ENCODE measurements around the gene MYL4. TPM values are rescaled to one million over a fixed set of nuclear protein-coding genes. Genes with fewer than 3 reads are reported as not detected.

MYL4 gene
- total RNA-seq, 1 experiment from 2014 or later, result 0.49 TPM

DNA sequence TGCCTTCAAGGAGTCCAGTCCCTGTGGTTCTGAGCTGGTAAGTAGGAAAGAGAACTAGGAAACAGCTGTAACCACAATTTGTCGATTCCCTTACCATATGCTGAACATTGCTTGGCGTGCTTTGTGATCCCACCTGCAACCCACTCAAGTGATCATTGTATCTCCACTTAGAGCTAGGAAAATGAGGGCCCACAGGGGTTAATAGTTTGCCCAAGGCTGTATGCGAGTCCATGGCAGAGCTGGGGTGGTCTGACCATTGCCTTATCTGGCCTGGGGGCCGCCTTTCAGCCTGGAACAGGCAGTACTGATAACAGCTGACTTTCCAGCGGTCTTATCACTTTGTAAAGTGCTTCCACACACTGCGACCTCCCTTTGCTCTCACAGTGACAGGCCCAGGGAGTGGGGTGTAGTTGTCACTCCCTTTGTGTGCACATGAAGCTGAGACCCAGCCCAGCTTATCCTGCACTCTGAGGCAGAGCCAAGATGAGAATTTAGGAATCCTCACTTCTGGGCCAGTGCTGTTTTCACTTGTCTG is 9.8 kb downstream of the MYL4 start:
- BruUV-seq (replicated peaks), result no TSS peak
- Histone ChIP-seq H3K27me3 (ENCODE audit: control insufficient read depth, insufficient read depth, low read length) (no peaks in the 10 kb centered on the region), H3K9me3 (ENCODE audit: control insufficient read depth, insufficient read depth, low read depth, low read length) (no peaks in the 10 kb centered on the region), H3K4me1 (ENCODE audit: control insufficient read depth, insufficient read depth, low read length) (no peaks in the 10 kb centered on the region), H3K27ac (ENCODE audit: low read length) (no peak overlapping the region), H3K4me3 (ENCODE audit: low read depth in 2 of 2, low read length in 2 of 2) (no peak overlapping the region), H3K36me3 (ENCODE audit: control insufficient read depth, insufficient read depth, low read length) (no peaks in the 10 kb centered on the region)
- TF ChIP-seq, protein P1, sequence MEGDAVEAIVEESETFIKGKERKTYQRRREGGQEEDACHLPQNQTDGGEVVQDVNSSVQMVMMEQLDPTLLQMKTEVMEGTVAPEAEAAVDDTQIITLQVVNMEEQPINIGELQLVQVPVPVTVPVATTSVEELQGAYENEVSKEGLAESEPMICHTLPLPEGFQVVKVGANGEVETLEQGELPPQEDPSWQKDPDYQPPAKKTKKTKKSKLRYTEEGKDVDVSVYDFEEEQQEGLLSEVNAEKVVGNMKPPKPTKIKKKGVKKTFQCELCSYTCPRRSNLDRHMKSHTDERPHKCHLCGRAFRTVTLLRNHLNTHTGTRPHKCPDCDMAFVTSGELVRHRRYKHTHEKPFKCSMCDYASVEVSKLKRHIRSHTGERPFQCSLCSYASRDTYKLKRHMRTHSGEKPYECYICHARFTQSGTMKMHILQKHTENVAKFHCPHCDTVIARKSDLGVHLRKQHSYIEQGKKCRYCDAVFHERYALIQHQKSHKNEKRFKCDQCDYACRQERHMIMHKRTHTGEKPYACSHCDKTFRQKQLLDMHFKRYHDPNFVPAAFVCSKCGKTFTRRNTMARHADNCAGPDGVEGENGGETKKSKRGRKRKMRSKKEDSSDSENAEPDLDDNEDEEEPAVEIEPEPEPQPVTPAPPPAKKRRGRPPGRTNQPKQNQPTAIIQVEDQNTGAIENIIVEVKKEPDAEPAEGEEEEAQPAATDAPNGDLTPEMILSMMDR (IDR thresholded peaks at IDR 0.05), result no peak
- TF ChIP-seq SIN3A (IDR thresholded peaks at IDR 0.05; ENCODE audit: borderline replicate concordance, insufficient read depth, low read depth, low read length) (no peak), POLR2AphosphoS5 (IDR thresholded peaks at IDR 0.05; ENCODE audit: low read depth, low read length) (no peak), TCF7L2 (IDR thresholded peaks at IDR 0.05; ENCODE audit: low read depth, low read length) (no peak)
- TF ChIP-seq, protein P2, sequence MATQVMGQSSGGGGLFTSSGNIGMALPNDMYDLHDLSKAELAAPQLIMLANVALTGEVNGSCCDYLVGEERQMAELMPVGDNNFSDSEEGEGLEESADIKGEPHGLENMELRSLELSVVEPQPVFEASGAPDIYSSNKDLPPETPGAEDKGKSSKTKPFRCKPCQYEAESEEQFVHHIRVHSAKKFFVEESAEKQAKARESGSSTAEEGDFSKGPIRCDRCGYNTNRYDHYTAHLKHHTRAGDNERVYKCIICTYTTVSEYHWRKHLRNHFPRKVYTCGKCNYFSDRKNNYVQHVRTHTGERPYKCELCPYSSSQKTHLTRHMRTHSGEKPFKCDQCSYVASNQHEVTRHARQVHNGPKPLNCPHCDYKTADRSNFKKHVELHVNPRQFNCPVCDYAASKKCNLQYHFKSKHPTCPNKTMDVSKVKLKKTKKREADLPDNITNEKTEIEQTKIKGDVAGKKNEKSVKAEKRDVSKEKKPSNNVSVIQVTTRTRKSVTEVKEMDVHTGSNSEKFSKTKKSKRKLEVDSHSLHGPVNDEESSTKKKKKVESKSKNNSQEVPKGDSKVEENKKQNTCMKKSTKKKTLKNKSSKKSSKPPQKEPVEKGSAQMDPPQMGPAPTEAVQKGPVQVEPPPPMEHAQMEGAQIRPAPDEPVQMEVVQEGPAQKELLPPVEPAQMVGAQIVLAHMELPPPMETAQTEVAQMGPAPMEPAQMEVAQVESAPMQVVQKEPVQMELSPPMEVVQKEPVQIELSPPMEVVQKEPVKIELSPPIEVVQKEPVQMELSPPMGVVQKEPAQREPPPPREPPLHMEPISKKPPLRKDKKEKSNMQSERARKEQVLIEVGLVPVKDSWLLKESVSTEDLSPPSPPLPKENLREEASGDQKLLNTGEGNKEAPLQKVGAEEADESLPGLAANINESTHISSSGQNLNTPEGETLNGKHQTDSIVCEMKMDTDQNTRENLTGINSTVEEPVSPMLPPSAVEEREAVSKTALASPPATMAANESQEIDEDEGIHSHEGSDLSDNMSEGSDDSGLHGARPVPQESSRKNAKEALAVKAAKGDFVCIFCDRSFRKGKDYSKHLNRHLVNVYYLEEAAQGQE (IDR thresholded peaks at IDR 0.05; ENCODE audit: insufficient read depth in 1 of 2, low read depth in 2 of 2, low read length in 1 of 2), result no peak
- DNase-seq (ENCODE audit: low read depth, low spot score) (no peak), ATAC-seq (no peak)
- CTCF ChIA-PET, result no interaction called here
- in situ Hi-C loops (cut with HindIII; ENCODE audit: low pct_unique_long_range_greater_than_20kb, low sequenced_read_pairs) (no loop called here), intact Hi-C loops (cut with micrococcal nuclease; ENCODE audit: unreplicated experiment) (no loop called here)
- POLR2A ChIA-PET, result no interaction called here

DNA sequence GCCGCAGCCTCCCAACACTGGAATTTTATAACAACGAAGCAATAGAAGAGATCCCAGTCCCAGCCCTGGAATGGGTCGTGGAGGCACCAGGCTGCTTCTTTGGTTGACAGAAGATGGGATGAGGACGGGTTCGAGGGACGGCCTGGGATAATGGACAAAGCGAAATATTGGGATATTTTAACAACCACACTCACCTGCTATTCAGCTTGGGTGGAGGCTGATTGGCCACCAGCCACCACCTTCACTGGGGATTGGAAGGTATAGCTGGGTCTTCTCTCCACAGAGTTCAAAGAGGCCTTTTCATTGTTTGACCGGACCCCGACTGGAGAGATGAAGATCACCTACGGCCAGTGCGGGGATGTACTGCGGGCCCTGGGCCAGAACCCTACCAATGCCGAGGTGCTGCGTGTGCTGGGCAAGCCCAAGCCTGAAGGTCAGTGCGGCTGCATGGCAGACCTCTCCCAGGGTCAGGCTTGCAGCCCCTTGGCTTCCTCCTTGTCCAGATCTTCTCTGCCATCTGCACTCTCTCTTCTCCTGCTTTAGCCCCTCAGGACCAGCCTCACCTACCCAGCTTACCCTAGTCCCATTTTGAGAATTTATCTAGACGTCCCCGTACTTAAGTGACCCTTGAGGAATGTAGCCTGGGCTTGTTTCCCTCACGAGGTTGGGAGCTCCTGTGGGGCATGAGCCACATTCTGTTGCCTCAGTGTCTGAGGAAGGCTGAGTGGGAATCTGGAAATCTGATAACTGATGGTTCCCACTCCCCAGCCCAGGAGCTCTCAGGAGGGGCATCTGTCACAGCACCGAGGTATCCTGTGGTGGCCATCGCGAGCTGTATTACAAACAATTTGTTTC is 10.7 kb downstream of the MYL4 start:
- no peak for ATAC-seq
- CTCF ChIA-PET, result no interaction called here

More for the DNA sequence above, 10.7 kb downstream of the MYL4 start:
- Histone ChIP-seq H3K27me3 (ENCODE audit: control insufficient read depth, insufficient read depth, low read length) (no peaks in the 10 kb centered on the region), H3K36me3 (ENCODE audit: control insufficient read depth, insufficient read depth, low read length) (no peaks in the 10 kb centered on the region), H3K27ac (ENCODE audit: low read length) (no peak overlapping the region), H3K9me3 (ENCODE audit: control insufficient read depth, insufficient read depth, low read depth, low read length) (no peaks in the 10 kb centered on the region), H3K4me3 (ENCODE audit: low read depth in 2 of 2, low read length in 2 of 2) (no peak overlapping the region), H3K4me1 (ENCODE audit: control insufficient read depth, insufficient read depth, low read length) (no peaks in the 10 kb centered on the region)
- in situ Hi-C loops (cut with HindIII; ENCODE audit: low pct_unique_long_range_greater_than_20kb, low sequenced_read_pairs), result no loop called here
- no TSS peak for BruUV-seq (replicated peaks)
- POLR2A ChIA-PET, result interaction anchor here (0.6 kb wide), 1 partner anchor 240 kb away, joined by 8 read pairs; no protein-coding TSS in a partner anchor
- no peak for DNase-seq (ENCODE audit: low read depth, low spot score)
- TF ChIP-seq, protein P1 (IDR thresholded peaks at IDR 0.05), result no peak
- TF ChIP-seq, protein P2 (IDR thresholded peaks at IDR 0.05; ENCODE audit: insufficient read depth in 1 of 2, low read depth in 2 of 2, low read length in 1 of 2), result no peak
- intact Hi-C loops (cut with micrococcal nuclease; ENCODE audit: unreplicated experiment), result no loop called here
